Measurements from ENCODE around the gene CDH16.
"Not testable (repeated sequence)": the region's sequence is repeated elsewhere in the genome, so short reads cannot be mapped to it uniquely, and the experiment has no call there.

CDH16 gene

GRCh38 chr16:66871363-66871762 is 47.3 kb downstream of the CDH16 start:
- not testable (repeated sequence) for DNase-seq

GRCh38 chr16:66869424-66869823 is 49.3 kb downstream of the CDH16 start:
- no peak for DNase-seq

- DNase-seq: no peak
These were observed 55.0 kb downstream of the CDH16 start for GRCh38 chr16:66863707-66864106.

GRCh38 chr16:66862023-66862520 is 56.6 kb downstream of the CDH16 start:
- no peak for DNase-seq

GRCh38 chr16:66859397-66860068 is 59.2 kb downstream of the CDH16 start:
- no peak for DNase-seq

GRCh38 chr16:66858740-66859396 is 59.8 kb downstream of the CDH16 start:
- DNase-seq: no peak
